HFFc6 (cell line): ENCODE measurements around the gene UBE2G1. TPM values are rescaled to one million over a fixed set of nuclear protein-coding genes. Genes with fewer than 3 reads are reported as not detected.
A peak's percentile ranks its signal among the peaks of the same experiment; 100 is the strongest.

Experiments used
- DNase-seq: peaks from one replicate; pipeline ENCODE4 v3.0.0-alpha.2; 2018
- H3K27ac Mint-ChIP-seq: 2 replicates; pipeline ENCODE4 v1.8.0; 2020; ENCODE audit warnings: mild to moderate bottlenecking, mixed read lengths
- H3K27me3 Mint-ChIP-seq: 2 replicates; pipeline ENCODE4 v1.8.0; 2021; ENCODE audit warnings: mild to moderate bottlenecking, moderate library complexity, mixed read lengths; ENCODE audit not compliant: insufficient read depth
- H3K36me3 Mint-ChIP-seq: 2 replicates; pipeline ENCODE4 v1.8.0; 2021; ENCODE audit warnings: low read depth, mixed read lengths
- H3K4me1 Mint-ChIP-seq: 2 replicates; pipeline ENCODE4 v1.8.0; 2020; ENCODE audit warnings: low read depth, mixed read lengths
- H3K4me3 Mint-ChIP-seq: 2 replicates; pipeline ENCODE4 v1.8.0; 2020; ENCODE audit warnings: mild to moderate bottlenecking, moderate library complexity, mixed read lengths
- H3K9me3 Mint-ChIP-seq: 2 replicates; pipeline ENCODE4 v1.8.0; 2020; ENCODE audit warnings: mild to moderate bottlenecking, mixed read lengths
- CTCF ChIP-seq: fragments of 200-600 bp; sonication (generic); IDR thresholded peaks from 2 replicates; pipeline ENCODE4 v1.5.0; 2021; ENCODE audit warnings: antibody characterized with exemption, mild to moderate bottlenecking
- total RNA-seq, 6 experiments: library from RNA; stranded (reverse); fragmentation: NEBNext Ultra II Directional; extraction: Animal tissue kit (Norgen Biotek cat#: 25700); gene quantifications; 2 replicates in 1 of 6; 3 replicates in 5 of 6; pipeline ENCODE4 v1.2.3, GENCODE V29; 2021

Gene UBE2G1
- total RNA-seq, 6 experiments from 2014 or later, result 56.3 to 73.1 (median 62.6) TPM

- Mint-ChIP-seq H3K27me3 (no peaks in the 10 kb centered on the region), H3K4me1 (peaks cover 24% of the 10 kb centered on the region), H3K36me3 (peaks cover 33% of the 10 kb centered on the region), H3K9me3 (no peaks in the 10 kb centered on the region), H3K27ac (no peak overlapping the region), H3K4me3 (no peak overlapping the region)
- TF ChIP-seq CTCF, result peak; percentile 91
- peak; percentile 35 for DNase-seq
Measured at GRCh38 chr17:4304417-4305027, 62.0 kb downstream of the UBE2G1 start.

- no peak overlapping the region for H3K27ac Mint-ChIP-seq
- 0 out of 2 replicates have a peak, but pooled peaks cover 2% of the 10 kb centered on the region for H3K27me3 Mint-ChIP-seq
- DNase-seq, result no peak
- H3K36me3 Mint-ChIP-seq, result peaks cover 22% of the 10 kb centered on the region
- peaks cover 32% of the 10 kb centered on the region for H3K4me1 Mint-ChIP-seq
- H3K9me3 Mint-ChIP-seq, result no peaks in the 10 kb centered on the region
- no peak for TF ChIP-seq CTCF
- H3K4me3 Mint-ChIP-seq, result no peak overlapping the region
Measured at GRCh38 chr17:4301066-4301465, 65.4 kb downstream of the UBE2G1 start.

- H3K9me3 Mint-ChIP-seq, result no peaks in the 10 kb centered on the region
- H3K27me3 Mint-ChIP-seq, result 0 out of 2 replicates have a peak, but pooled peaks cover 2% of the 10 kb centered on the region
- TF ChIP-seq CTCF, result no peak
- peaks cover 14% of the 10 kb centered on the region for H3K36me3 Mint-ChIP-seq
- no peak overlapping the region; the same call in 1 of the 2 replicates for H3K4me3 Mint-ChIP-seq
- DNase-seq, result no peak
- peaks cover 25% of the 10 kb centered on the region for H3K4me1 Mint-ChIP-seq
- peak overlapping the region; percentile 1; the same call in 1 of the 2 replicates for H3K27ac Mint-ChIP-seq
Measured at GRCh38 chr17:4297351-4297750, 69.1 kb downstream of the UBE2G1 start.

- Mint-ChIP-seq H3K9me3 (no peaks in the 10 kb centered on the region), H3K27me3 (0 out of 2 replicates have a peak, but pooled peaks cover 2% of the 10 kb centered on the region), H3K36me3 (0 out of 2 replicates have a peak, but pooled peaks cover 4% of the 10 kb centered on the region), H3K27ac (no peak overlapping the region), H3K4me1 (peaks cover 25% of the 10 kb centered on the region), H3K4me3 (no peak overlapping the region)
- no peak for DNase-seq
- TF ChIP-seq CTCF, result no peak
Measured at GRCh38 chr17:4295686-4296085, 70.8 kb downstream of the UBE2G1 start.

GRCh38 chr17:4293572-4293971, 72.9 kb downstream of the UBE2G1 start:
- no peaks in the 10 kb centered on the region for H3K9me3 Mint-ChIP-seq
- TF ChIP-seq CTCF, result peak; percentile 35; the same call in 1 of the 2 replicates
- H3K27ac Mint-ChIP-seq, result no peak overlapping the region
- H3K4me1 Mint-ChIP-seq, result peaks cover 23% of the 10 kb centered on the region
- peaks cover 12% of the 10 kb centered on the region; the same call in 1 of the 2 replicates for H3K36me3 Mint-ChIP-seq
- H3K27me3 Mint-ChIP-seq, result 0 out of 2 replicates have a peak, but pooled peaks cover 2% of the 10 kb centered on the region
- DNase-seq, result no peak
- H3K4me3 Mint-ChIP-seq, result no peak overlapping the region
